RCC 7860 (cell line): Measurements from ENCODE around the gene VIPAS39.

ENCODE experiments used
- DNase-seq: peaks from one replicate; pipeline ENCODE4 v3.0.0-alpha.2; 2015; ENCODE audit warnings: low spot score
- FAIRE-seq: peaks from 2 replicates; lab custom pipeline; 2012; peaks lifted over from hg19 to GRCh38; lab: Jason Lieb, UNC

VIPAS39 gene

GRCh38 chr14:77406718-77407117 lies 50.7 kb downstream of the VIPAS39 start:
- DNase-seq (no peak), FAIRE-seq (no peak)

- DNase-seq, result no peak
- no peak for FAIRE-seq
Observed at GRCh38 chr14:77406086-77406485, 51.3 kb downstream of the VIPAS39 start.

GRCh38 chr14:77403768-77404167 lies 53.6 kb downstream of the VIPAS39 start:
- FAIRE-seq (no peak), DNase-seq (no peak)

GRCh38 chr14:77400216-77400615 lies 57.2 kb downstream of the VIPAS39 start:
- DNase-seq (no peak), FAIRE-seq (no peak)

- DNase-seq (no peak), FAIRE-seq (no peak)
Observed at GRCh38 chr14:77390188-77390587, 67.2 kb downstream of the VIPAS39 start.

- no peak for DNase-seq
- FAIRE-seq, result no peak
Observed at GRCh38 chr14:77378701-77379100, 78.7 kb downstream of the VIPAS39 start.

- no peak for FAIRE-seq
Observed at GRCh38 chr14:77377502-77377844, 79.9 kb downstream of the VIPAS39 start.

GRCh38 chr14:77376771-77377501 lies 80.5 kb downstream of the VIPAS39 start, which contains the start of the genes SAMD15 and TMED8:
TSS of gene SAMD15 (plus strand) at chr14:77377379. CDS start at chr14:77377419, 40 bp downstream.
TSS of gene TMED8 (minus strand) at chr14:77377094. CDS start at chr14:77377053, 41 bp downstream.
- FAIRE-seq, result no peak
- DNase-seq, result peak; percentile 43

More at GRCh38 chr14:77377502-77377844, 79.9 kb downstream of the VIPAS39 start:
- DNase-seq, result no peak
